K562 (cell line): ENCODE data around the gene CABLES1.
"Not testable (repeated sequence)": the region's sequence is repeated elsewhere in the genome, so short reads cannot be mapped to it uniquely, and the experiment has no call there.

Source experiments
- NR2C2 ChIP-seq, 2 experiments: fragments of 200-800 bp in 1 of 2; sonication (Bioruptor generic) in 1 of 2; sonication (generic) in 1 of 2; formaldehyde crosslinking in 1 of 2; IDR thresholded peaks; 2 replicates each; pipeline versions ENCODE4 v1.6.1 to v1.8.0; 2016 to 2022; ENCODE audit warnings: mild to moderate bottlenecking in 1 of 2, missing compliant biosample characterization in 1 of 2, missing genetic modification characterization in 1 of 2, missing genetic modification reagents in 1 of 2
- POLR2AphosphoS5 ChIP-seq: IDR thresholded peaks from 2 replicates; pipeline ENCODE4 v1.6.1; 2011; ENCODE audit warnings: mild to moderate bottlenecking, low read depth, low read length, moderate library complexity; ENCODE audit not compliant: control insufficient read depth, insufficient read depth
- ZFP36 ChIP-seq: fragments of 150-350 bp; IDR thresholded peaks from 2 replicates; pipeline ENCODE4 v1.6.1; 2018; ENCODE audit warnings: low read length, low read depth; ENCODE audit not compliant: partially characterized antibody
- TF ChIP-seq, protein P1 (sequence below): fragments of 250-450 bp; sonication (Bioruptor Pico); IDR thresholded peaks from 2 replicates; pipeline ENCODE4 v1.8.0; 2022; ENCODE audit warnings: moderate library complexity, mild to moderate bottlenecking, inconsistent platforms
- TF ChIP-seq, protein P2 (sequence below), 3 experiments: IDR thresholded peaks in 2 of 3; conservative IDR thresholded peaks in 1 of 3; 2 replicates each; pipeline ENCODE4 v1.5.1; 2011 to 2012; ENCODE audit warnings: low read length in 3 of 3, mild to moderate bottlenecking in 3 of 3, control low read depth in 2 of 3, improper control_type of control experiment in 1 of 3, inconsistent platforms in 1 of 3, low read depth in 1 of 3, mixed read lengths in 1 of 3, moderate library complexity in 1 of 3; ENCODE audit not compliant: insufficient read depth in 2 of 3

DNA sequence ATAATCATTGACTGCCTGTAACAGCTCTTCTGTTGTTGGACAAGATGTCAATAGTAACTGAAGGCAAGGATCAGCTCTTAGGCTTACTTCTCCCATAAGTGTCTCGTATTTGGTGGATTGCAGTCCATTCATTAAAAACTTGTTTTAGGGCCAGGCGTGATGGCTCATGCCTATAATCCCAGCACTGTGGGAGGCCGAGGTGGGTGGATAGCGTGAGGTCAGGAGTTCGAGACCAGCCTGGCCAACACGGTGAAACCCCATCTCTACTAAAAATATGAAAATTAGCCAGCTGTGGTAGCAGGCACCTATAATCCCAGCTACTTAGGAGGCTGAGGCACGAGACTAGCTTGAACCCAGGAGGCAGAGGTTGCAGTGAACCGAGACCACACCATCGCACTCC is 26.1 kb upstream of the CABLES1 start:
- not testable (repeated sequence) for TF ChIP-seq ZFP36; NR2C2 (CRISPR knock-in tag; IDR thresholded peaks at IDR 0.05); NR2C2 (tag; IDR thresholded peaks at IDR 0.05); POLR2AphosphoS5
- TF ChIP-seq, protein P1, sequence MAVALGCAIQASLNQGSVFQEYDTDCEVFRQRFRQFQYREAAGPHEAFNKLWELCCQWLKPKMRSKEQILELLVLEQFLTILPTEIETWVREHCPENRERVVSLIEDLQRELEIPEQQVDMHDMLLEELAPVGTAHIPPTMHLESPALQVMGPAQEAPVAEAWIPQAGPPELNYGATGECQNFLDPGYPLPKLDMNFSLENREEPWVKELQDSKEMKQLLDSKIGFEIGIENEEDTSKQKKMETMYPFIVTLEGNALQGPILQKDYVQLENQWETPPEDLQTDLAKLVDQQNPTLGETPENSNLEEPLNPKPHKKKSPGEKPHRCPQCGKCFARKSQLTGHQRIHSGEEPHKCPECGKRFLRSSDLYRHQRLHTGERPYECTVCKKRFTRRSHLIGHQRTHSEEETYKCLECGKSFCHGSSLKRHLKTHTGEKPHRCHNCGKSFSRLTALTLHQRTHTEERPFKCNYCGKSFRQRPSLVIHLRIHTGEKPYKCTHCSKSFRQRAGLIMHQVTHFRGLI (CRISPR knock-in tag), result not testable (repeated sequence)
- TF ChIP-seq, protein P2, sequence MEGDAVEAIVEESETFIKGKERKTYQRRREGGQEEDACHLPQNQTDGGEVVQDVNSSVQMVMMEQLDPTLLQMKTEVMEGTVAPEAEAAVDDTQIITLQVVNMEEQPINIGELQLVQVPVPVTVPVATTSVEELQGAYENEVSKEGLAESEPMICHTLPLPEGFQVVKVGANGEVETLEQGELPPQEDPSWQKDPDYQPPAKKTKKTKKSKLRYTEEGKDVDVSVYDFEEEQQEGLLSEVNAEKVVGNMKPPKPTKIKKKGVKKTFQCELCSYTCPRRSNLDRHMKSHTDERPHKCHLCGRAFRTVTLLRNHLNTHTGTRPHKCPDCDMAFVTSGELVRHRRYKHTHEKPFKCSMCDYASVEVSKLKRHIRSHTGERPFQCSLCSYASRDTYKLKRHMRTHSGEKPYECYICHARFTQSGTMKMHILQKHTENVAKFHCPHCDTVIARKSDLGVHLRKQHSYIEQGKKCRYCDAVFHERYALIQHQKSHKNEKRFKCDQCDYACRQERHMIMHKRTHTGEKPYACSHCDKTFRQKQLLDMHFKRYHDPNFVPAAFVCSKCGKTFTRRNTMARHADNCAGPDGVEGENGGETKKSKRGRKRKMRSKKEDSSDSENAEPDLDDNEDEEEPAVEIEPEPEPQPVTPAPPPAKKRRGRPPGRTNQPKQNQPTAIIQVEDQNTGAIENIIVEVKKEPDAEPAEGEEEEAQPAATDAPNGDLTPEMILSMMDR (IDR thresholded peaks at IDR 0.05 in 2 of 3, conservative IDR thresholded peaks at IDR 0.05 in 1 of 3; ENCODE audit: insufficient read depth in 2 of 3, low read depth in 1 of 3, low read length in 3 of 3), result not testable (repeated sequence)
